Gastrocnemius medialis (tissue), 4 donors: ENCODE data around the gene VSIG2.

Source experiments
- POLR2A ChIP-seq, 2 donors: fragments of 450-650 bp; IDR thresholded peaks; one replicate each; pipeline ENCODE4 v1.6.1; 2017; ENCODE audit warnings: antibody characterized with exemption in 2 of 2, mild to moderate bottlenecking in 2 of 2, moderate library complexity in 2 of 2
- TF ChIP-seq, protein P1 (sequence below), 5 experiments: fragments of 450-650 bp in 3 of 5; fragments of 200-600 bp in 2 of 5; sonication (generic) in 2 of 5; IDR thresholded peaks in 4 of 5; conservative IDR thresholded peaks in 1 of 5; 1 replicate in 4 of 5; 2 replicates in 1 of 5; pipeline ENCODE4 v1.5.1; 2016 to 2019; ENCODE audit warnings: antibody characterized with exemption in 5 of 5, mild to moderate bottlenecking in 3 of 5, moderate library complexity in 3 of 5

- TF ChIP-seq, protein P1, sequence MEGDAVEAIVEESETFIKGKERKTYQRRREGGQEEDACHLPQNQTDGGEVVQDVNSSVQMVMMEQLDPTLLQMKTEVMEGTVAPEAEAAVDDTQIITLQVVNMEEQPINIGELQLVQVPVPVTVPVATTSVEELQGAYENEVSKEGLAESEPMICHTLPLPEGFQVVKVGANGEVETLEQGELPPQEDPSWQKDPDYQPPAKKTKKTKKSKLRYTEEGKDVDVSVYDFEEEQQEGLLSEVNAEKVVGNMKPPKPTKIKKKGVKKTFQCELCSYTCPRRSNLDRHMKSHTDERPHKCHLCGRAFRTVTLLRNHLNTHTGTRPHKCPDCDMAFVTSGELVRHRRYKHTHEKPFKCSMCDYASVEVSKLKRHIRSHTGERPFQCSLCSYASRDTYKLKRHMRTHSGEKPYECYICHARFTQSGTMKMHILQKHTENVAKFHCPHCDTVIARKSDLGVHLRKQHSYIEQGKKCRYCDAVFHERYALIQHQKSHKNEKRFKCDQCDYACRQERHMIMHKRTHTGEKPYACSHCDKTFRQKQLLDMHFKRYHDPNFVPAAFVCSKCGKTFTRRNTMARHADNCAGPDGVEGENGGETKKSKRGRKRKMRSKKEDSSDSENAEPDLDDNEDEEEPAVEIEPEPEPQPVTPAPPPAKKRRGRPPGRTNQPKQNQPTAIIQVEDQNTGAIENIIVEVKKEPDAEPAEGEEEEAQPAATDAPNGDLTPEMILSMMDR (IDR thresholded peaks at IDR 0.05 in 4 of 5, conservative IDR thresholded peaks at IDR 0.05 in 1 of 5) = no peak
- no peak for TF ChIP-seq POLR2A (IDR thresholded peaks at IDR 0.05)
Measured at GRCh38 chr11:124716591-124716990, 35.5 kb downstream of the VSIG2 start.
